IMR-90 (cell line): ENCODE measurements around the gene SDK1.

Source experiments
- CEBPB ChIP-seq: IDR thresholded peaks from 2 replicates; pipeline ENCODE4 v1.6.1; 2012; ENCODE audit warnings: low read depth, low read length, improper control_type of control experiment
- CHD1 ChIP-seq: IDR thresholded peaks from 2 replicates; pipeline ENCODE4 v1.6.1; 2012; ENCODE audit warnings: low read depth, low read length, improper control_type of control experiment
- MAFK ChIP-seq: IDR thresholded peaks from 2 replicates; pipeline ENCODE4 v1.6.1; 2012; ENCODE audit warnings: low read depth, low read length, improper control_type of control experiment
- MAZ ChIP-seq: IDR thresholded peaks from 2 replicates; pipeline ENCODE4 v1.6.1; 2012; ENCODE audit warnings: low read depth, mild to moderate bottlenecking, low read length, improper control_type of control experiment, moderate library complexity, borderline replicate concordance
- NFE2L2 ChIP-seq: fragments of 150-350 bp; IDR thresholded peaks from 2 replicates; pipeline ENCODE4 v1.6.1; 2016; ENCODE audit warnings: low read depth, mild to moderate bottlenecking, low read length
- POLR2A ChIP-seq: IDR thresholded peaks from 2 replicates; pipeline ENCODE4 v1.6.1; 2012; ENCODE audit warnings: mild to moderate bottlenecking, low read depth, low read length
- TF ChIP-seq, protein P1 (sequence below): conservative IDR thresholded peaks from 2 replicates; pipeline ENCODE4 v1.5.1; 2012; ENCODE audit warnings: mild to moderate bottlenecking, low read depth, low read length, improper control_type of control experiment
- TF ChIP-seq, protein P2 (sequence below): fragments of 150-350 bp; IDR thresholded peaks from 2 replicates; pipeline ENCODE4 v1.6.1; 2017; ENCODE audit warnings: mild to moderate bottlenecking, antibody characterized with exemption, low read length, low read depth

DNA sequence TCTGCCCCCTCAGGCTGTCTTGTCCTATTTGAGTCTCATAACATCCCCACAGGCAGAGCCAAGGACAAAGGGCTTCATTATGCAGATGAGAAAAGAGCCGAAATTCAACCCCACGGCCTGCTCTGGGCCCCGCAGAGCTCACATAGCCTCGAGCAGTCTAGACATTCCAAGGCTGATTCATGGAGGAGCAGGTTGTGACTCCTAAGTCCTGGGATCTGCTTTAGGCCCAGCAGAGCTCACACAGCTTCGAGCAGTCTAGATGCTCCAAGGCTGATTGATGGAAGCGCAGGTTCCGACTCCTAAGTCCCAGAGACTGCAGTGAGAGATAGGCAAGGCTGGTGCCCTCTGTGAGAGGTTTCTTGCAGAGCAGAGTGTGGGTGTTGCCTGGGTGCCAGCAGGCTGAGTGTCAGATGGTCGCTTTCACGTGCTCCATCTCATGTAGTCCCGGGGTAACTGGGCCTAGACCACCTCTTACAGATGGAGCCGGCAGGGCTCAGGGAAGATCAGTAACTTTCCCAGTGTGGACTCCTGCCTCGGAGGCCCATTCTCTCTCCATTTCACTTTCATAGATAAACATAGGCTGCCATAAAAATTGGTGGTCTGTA lies 944.9 kb downstream of the SDK1 start:
- TF ChIP-seq CHD1: no peak
- TF ChIP-seq, protein P1, sequence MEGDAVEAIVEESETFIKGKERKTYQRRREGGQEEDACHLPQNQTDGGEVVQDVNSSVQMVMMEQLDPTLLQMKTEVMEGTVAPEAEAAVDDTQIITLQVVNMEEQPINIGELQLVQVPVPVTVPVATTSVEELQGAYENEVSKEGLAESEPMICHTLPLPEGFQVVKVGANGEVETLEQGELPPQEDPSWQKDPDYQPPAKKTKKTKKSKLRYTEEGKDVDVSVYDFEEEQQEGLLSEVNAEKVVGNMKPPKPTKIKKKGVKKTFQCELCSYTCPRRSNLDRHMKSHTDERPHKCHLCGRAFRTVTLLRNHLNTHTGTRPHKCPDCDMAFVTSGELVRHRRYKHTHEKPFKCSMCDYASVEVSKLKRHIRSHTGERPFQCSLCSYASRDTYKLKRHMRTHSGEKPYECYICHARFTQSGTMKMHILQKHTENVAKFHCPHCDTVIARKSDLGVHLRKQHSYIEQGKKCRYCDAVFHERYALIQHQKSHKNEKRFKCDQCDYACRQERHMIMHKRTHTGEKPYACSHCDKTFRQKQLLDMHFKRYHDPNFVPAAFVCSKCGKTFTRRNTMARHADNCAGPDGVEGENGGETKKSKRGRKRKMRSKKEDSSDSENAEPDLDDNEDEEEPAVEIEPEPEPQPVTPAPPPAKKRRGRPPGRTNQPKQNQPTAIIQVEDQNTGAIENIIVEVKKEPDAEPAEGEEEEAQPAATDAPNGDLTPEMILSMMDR: no peak
- no peak for TF ChIP-seq NFE2L2
- TF ChIP-seq CEBPB: no peak
- no peak for TF ChIP-seq MAFK
- TF ChIP-seq POLR2A: no peak
- no peak for TF ChIP-seq MAZ
- TF ChIP-seq, protein P2, sequence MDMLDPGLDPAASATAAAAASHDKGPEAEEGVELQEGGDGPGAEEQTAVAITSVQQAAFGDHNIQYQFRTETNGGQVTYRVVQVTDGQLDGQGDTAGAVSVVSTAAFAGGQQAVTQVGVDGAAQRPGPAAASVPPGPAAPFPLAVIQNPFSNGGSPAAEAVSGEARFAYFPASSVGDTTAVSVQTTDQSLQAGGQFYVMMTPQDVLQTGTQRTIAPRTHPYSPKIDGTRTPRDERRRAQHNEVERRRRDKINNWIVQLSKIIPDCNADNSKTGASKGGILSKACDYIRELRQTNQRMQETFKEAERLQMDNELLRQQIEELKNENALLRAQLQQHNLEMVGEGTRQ: no peak
